Measurements from ENCODE around the gene CADM2. TPM values are rescaled to one million over a fixed set of nuclear protein-coding genes. Genes with fewer than 3 reads are reported as not detected.

The CADM2 gene
- total RNA-seq, 1 experiment from 2014 or later: 10.9 TPM

DNA sequence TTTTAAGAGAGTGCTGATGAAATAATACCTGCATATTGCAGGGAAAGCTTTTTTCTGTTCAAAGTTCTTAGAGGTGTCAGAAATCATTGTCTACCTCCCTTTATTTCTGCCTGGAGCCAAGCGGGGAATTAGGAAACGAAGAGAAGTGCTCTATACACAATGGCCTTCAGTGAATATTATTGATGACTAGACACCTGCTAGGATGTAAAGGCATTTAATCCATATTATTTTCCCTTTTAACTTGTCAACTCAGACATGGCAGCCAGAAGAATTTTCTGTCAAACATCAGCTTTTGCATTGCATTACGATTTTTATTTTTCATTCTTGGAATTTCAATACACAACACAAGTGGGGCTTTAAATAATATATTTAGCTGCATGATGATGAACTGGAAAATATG is 24.7 kb downstream of the CADM2 start:
- H3K9me3 Mint-ChIP-seq: no peaks in the 10 kb centered on the region
- H3K36me3 Mint-ChIP-seq (ENCODE audit: insufficient read depth in 1 of 3, low read depth in 3 of 3): no peaks in the 10 kb centered on the region; a peak in 1 of 7 replicates
- Histone ChIP-seq H3T11ph (ENCODE audit: low read length) (no peak overlapping the region), H2AK5ac (ENCODE audit: insufficient read length, low read length) (no peak overlapping the region), H4K91ac (ENCODE audit: insufficient read length, low read depth, low read length) (no peak overlapping the region), H2BK15ac (ENCODE audit: low read depth, low read length) (no peak overlapping the region), H3K79me2 (ENCODE audit: insufficient read depth, low read length) (no peaks in the 10 kb centered on the region), H3K9me3 (ENCODE audit: control insufficient read depth, low read depth, low read length) (no peaks in the 10 kb centered on the region), H3K4me2 (ENCODE audit: insufficient read depth, insufficient read length, low read length) (no peak overlapping the region), H3K9ac (ENCODE audit: extremely low read depth, insufficient read length, low read length) (no peak overlapping the region), H4K20me1 (ENCODE audit: control insufficient read depth, insufficient read depth, insufficient read length) (no peaks in the 10 kb centered on the region), H3K4ac (ENCODE audit: low read depth, low read length) (no peak overlapping the region), H3K4me1 (ENCODE audit: insufficient read depth, low read length) (peaks cover 2% of the 10 kb centered on the region), H4K8ac (replicated peaks; ENCODE audit: insufficient read length, low read depth, low read length) (no peak overlapping the region), H3K23me2 (ENCODE audit: insufficient read length, low read depth, low read length, poor library complexity, severe bottlenecking) (no peaks in the 10 kb centered on the region), H3K18ac (ENCODE audit: insufficient read length, low read depth, low read length) (no peak overlapping the region), H2BK12ac (ENCODE audit: insufficient read length, low read depth, low read length) (no peak overlapping the region), H4K5ac (ENCODE audit: insufficient read length, low read depth, low read length) (no peak overlapping the region), H3K27ac (ENCODE audit: insufficient read length, low read depth, low read length) (no peak overlapping the region), H2BK120ac (ENCODE audit: low read depth, low read length, poor library complexity, severe bottlenecking) (no peak overlapping the region), H3K79me1 (ENCODE audit: insufficient read depth, low read depth, low read length, poor library complexity, severe bottlenecking) (no peaks in the 10 kb centered on the region), H3K56ac (ENCODE audit: insufficient read length, low read depth, low read length) (no peak overlapping the region), H3K14ac (ENCODE audit: insufficient read depth, low read length) (no peak overlapping the region), H2BK20ac (ENCODE audit: low read depth, low read length, poor library complexity, severe bottlenecking) (no peak overlapping the region), H3K27me3 (ENCODE audit: insufficient read depth, low read length) (no peaks in the 10 kb centered on the region), H2AFZ (ENCODE audit: low read length) (no peak overlapping the region), H2BK5ac (ENCODE audit: insufficient read length, low read length) (no peak overlapping the region), H3K23ac (ENCODE audit: insufficient read length, low read depth, low read length) (no peak overlapping the region)
- TF ChIP-seq, protein P1, sequence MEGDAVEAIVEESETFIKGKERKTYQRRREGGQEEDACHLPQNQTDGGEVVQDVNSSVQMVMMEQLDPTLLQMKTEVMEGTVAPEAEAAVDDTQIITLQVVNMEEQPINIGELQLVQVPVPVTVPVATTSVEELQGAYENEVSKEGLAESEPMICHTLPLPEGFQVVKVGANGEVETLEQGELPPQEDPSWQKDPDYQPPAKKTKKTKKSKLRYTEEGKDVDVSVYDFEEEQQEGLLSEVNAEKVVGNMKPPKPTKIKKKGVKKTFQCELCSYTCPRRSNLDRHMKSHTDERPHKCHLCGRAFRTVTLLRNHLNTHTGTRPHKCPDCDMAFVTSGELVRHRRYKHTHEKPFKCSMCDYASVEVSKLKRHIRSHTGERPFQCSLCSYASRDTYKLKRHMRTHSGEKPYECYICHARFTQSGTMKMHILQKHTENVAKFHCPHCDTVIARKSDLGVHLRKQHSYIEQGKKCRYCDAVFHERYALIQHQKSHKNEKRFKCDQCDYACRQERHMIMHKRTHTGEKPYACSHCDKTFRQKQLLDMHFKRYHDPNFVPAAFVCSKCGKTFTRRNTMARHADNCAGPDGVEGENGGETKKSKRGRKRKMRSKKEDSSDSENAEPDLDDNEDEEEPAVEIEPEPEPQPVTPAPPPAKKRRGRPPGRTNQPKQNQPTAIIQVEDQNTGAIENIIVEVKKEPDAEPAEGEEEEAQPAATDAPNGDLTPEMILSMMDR (conservative IDR thresholded peaks at IDR 0.05): no peak
- H3K4me1 Mint-ChIP-seq: peaks cover 36 to 59% of the 10 kb centered on the region in 2 experiments
- no peak for DNase-seq
- no peaks in the 10 kb centered on the region for H3K27me3 Mint-ChIP-seq (ENCODE audit: low read depth)
- H3K27ac Mint-ChIP-seq: peak overlapping the region in 1 of 3 experiments; percentile 70; a peak in 1 of 7 replicates
- WGBS (ENCODE audit: extremely low coverage, insufficient read length, low lambda C conversion rate): no CpG with 5 or more reads among the region's 3 CpGs
- H3K4me3 Mint-ChIP-seq: peak overlapping the region in 1 of 2 experiments; percentile 48; a peak in 1 of 5 replicates

All from H9 (cell line).